Loucy (cell line): Measurements from ENCODE around the gene KCTD19.
A peak's percentile ranks its signal among the peaks of the same experiment; 100 is the strongest.

Source experiments
- H2AFZ ChIP-seq: fragments of 200-600 bp; sonication (generic); 2 replicates; pipeline ENCODE4 v1.6.0; 2016; ENCODE audit warnings: antibody characterized with exemption, mild to moderate bottlenecking, low read length, moderate library complexity
- H3F3A ChIP-seq: fragments of 200-600 bp; 2 replicates; pipeline ENCODE4 v1.6.0; 2016; ENCODE audit warnings: antibody characterized with exemption, low read depth, mild to moderate bottlenecking
- H3K27me3 ChIP-seq: fragments of 200-600 bp; sonication (generic); 2 replicates; pipeline ENCODE4 v1.6.1; 2014; ENCODE audit warnings: low read length, mild to moderate bottlenecking; ENCODE audit not compliant: insufficient read depth, poor library complexity, severe bottlenecking
- H3K36me3 ChIP-seq: fragments of 200-600 bp; sonication (generic); 2 replicates; pipeline ENCODE4 v1.6.1; 2016; ENCODE audit warnings: low read length; ENCODE audit not compliant: insufficient read depth
- H3K4me1 ChIP-seq: fragments of 200-600 bp; sonication (generic); 2 replicates; pipeline ENCODE4 v1.5.1; 2014; ENCODE audit warnings: low read length, mild to moderate bottlenecking; ENCODE audit not compliant: insufficient read depth, poor library complexity, severe bottlenecking
- H3K4me2 ChIP-seq: fragments of 200-600 bp; sonication (generic); 2 replicates; pipeline ENCODE4 v1.6.0; 2014; ENCODE audit warnings: antibody characterized with exemption, low read length, low read depth, mild to moderate bottlenecking; ENCODE audit not compliant: poor library complexity, severe bottlenecking
- H3K4me3 ChIP-seq: fragments of 200-600 bp; sonication (generic); 2 replicates; pipeline ENCODE4 v1.5.1; 2014; ENCODE audit warnings: low read length, mild to moderate bottlenecking, mixed read lengths; ENCODE audit not compliant: poor library complexity, severe bottlenecking
- H3K79me2 ChIP-seq: fragments of 200-600 bp; sonication (generic); 2 replicates; pipeline ENCODE4 v1.6.1; 2014; ENCODE audit warnings: low read length; ENCODE audit not compliant: insufficient read depth
- H3K9ac ChIP-seq: fragments of 200-600 bp; sonication (generic); 2 replicates; pipeline ENCODE4 v1.6.0; 2014; ENCODE audit warnings: mild to moderate bottlenecking, low read depth, low read length, moderate library complexity; ENCODE audit not compliant: poor library complexity, severe bottlenecking
- H3K9me2 ChIP-seq: fragments of 200-600 bp; sonication (generic); replicated peaks from 2 replicates; pipeline ENCODE4 v1.6.1; 2016; ENCODE audit warnings: low read depth, low read length, mixed read lengths
- H3K9me3 ChIP-seq: fragments of 200-600 bp; sonication (generic); 2 replicates; pipeline ENCODE4 v1.6.1; 2014; ENCODE audit warnings: mild to moderate bottlenecking, antibody characterized with exemption, low read length, low read depth; ENCODE audit not compliant: insufficient read depth
- H4K20me1 ChIP-seq: fragments of 200-600 bp; sonication (generic); 2 replicates; pipeline ENCODE4 v1.6.0; 2014; ENCODE audit warnings: antibody characterized with exemption, low read length, mild to moderate bottlenecking; ENCODE audit not compliant: insufficient read depth, poor library complexity, severe bottlenecking
- EZH2phosphoT487 ChIP-seq: fragments of 200-600 bp; IDR thresholded peaks from 2 replicates; pipeline ENCODE4 v1.6.1; 2018; ENCODE audit warnings: antibody characterized with exemption, mild to moderate bottlenecking, moderate library complexity, borderline replicate concordance
- TF ChIP-seq, protein P1 (sequence below): fragments of 200-600 bp; sonication (generic); conservative IDR thresholded peaks from 2 replicates; pipeline ENCODE4 v1.5.1; 2014; ENCODE audit warnings: mild to moderate bottlenecking, antibody characterized with exemption, low read length

KCTD19 gene

DNA sequence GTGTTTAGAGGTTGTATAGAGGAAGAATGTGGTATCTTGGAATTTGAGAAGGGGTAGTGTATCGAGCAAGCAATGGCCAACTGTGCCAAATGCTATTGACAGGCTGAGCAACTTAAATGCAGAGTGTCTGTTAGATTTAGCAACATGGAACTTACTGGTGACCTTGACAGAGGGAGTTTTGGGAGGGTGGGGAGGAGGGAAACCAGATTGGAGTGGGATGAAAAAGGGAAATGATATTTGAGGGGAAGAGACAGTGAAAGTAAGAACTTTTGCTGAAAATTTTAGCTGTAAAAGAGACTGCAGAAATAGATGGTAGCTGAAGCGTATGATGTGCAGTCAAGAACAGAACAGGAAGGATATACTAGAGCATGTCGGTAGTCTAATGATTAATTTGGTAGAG lies 1.2 kb upstream of the KCTD19 start:
- Histone ChIP-seq H2AFZ (peak overlapping the region; percentile 21; the same call in 1 of the 2 replicates), H3K36me3 (no peaks in the 10 kb centered on the region), H3K4me1 (peaks cover 10% of the 10 kb centered on the region), H3K9me3 (no peaks in the 10 kb centered on the region), H3K4me3 (no peak overlapping the region), H3K27me3 (no peaks in the 10 kb centered on the region), H3K79me2 (no peaks in the 10 kb centered on the region), H3F3A (peaks cover 6% of the 10 kb centered on the region; the same call in 1 of the 2 replicates), H4K20me1 (no peaks in the 10 kb centered on the region), H3K9ac (no peak overlapping the region), H3K4me2 (no peak overlapping the region), H3K9me2 (no peaks in the 10 kb centered on the region)
- TF ChIP-seq, protein P1, sequence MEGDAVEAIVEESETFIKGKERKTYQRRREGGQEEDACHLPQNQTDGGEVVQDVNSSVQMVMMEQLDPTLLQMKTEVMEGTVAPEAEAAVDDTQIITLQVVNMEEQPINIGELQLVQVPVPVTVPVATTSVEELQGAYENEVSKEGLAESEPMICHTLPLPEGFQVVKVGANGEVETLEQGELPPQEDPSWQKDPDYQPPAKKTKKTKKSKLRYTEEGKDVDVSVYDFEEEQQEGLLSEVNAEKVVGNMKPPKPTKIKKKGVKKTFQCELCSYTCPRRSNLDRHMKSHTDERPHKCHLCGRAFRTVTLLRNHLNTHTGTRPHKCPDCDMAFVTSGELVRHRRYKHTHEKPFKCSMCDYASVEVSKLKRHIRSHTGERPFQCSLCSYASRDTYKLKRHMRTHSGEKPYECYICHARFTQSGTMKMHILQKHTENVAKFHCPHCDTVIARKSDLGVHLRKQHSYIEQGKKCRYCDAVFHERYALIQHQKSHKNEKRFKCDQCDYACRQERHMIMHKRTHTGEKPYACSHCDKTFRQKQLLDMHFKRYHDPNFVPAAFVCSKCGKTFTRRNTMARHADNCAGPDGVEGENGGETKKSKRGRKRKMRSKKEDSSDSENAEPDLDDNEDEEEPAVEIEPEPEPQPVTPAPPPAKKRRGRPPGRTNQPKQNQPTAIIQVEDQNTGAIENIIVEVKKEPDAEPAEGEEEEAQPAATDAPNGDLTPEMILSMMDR = no peak
- TF ChIP-seq EZH2phosphoT487 = no peak

DNA sequence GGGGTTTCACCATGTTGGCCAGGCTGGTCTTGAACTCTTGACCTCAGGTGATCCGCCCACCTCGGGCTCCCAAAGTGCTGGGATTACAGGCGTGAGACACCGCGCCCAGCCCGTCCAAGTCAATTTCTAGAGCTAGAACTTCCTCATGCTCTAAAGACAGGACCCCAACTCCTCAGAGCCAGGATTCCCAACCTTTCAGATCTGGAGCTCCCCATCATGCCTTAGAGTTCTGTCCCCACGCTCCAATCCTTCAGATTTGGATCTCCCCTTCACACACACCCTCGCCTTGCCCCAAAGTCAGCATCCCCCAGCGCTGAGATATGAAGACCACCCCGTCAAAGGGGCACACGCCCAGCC lies 448 bp downstream of the KCTD19 start:
- Histone ChIP-seq H3K4me1 (peaks cover 10% of the 10 kb centered on the region), H3K79me2 (no peaks in the 10 kb centered on the region), H3K9ac (peak overlapping the region; percentile 93), H4K20me1 (no peaks in the 10 kb centered on the region), H3K9me2 (no peaks in the 10 kb centered on the region), H3K4me2 (peak overlapping the region; percentile 85), H2AFZ (peak overlapping the region; percentile 87), H3K36me3 (no peaks in the 10 kb centered on the region), H3K4me3 (peak overlapping the region; percentile 84), H3K27me3 (no peaks in the 10 kb centered on the region), H3F3A (peaks cover 6% of the 10 kb centered on the region; the same call in 1 of the 2 replicates), H3K9me3 (no peaks in the 10 kb centered on the region)
- TF ChIP-seq, protein P1 = no peak
- TF ChIP-seq EZH2phosphoT487 = no peak

DNA sequence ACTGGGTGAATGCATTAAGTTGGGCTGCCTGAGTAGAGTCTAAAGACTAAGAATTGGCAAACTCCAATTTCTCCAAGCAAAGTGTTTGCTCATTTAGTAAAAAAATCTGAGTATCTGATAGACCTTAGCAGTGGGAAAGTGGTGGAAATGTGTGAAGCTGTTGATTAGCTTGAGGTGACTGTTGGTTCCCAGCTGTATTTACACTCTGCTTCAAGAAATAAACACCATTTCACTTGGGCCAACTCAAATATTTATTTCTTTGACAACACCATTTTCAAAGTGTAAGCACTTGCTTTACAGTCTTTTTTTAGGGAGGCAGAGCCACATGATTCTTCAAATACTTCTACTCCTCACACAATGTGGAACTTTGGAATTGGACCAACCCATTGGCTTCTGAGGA lies 8.7 kb downstream of the KCTD19 start:
- H3K4me2 ChIP-seq = no peak overlapping the region
- no peaks in the 10 kb centered on the region for H3K4me1 ChIP-seq
- no peak overlapping the region for H2AFZ ChIP-seq
- no peaks in the 10 kb centered on the region for H3K27me3 ChIP-seq
- no peak for TF ChIP-seq EZH2phosphoT487
- TF ChIP-seq, protein P1 = no peak
- no peak overlapping the region for H3K9ac ChIP-seq
- no peaks in the 10 kb centered on the region for H3K36me3 ChIP-seq
- no peaks in the 10 kb centered on the region for H3K79me2 ChIP-seq
- H3K4me3 ChIP-seq = no peak overlapping the region
- no peaks in the 10 kb centered on the region for H4K20me1 ChIP-seq
- H3K9me2 ChIP-seq = no peaks in the 10 kb centered on the region
- no peaks in the 10 kb centered on the region for H3K9me3 ChIP-seq
- no peaks in the 10 kb centered on the region for H3F3A ChIP-seq
